Activated CD4-positive, alpha-beta T cell treated with anti-CD3 and anti-CD28 coated beads for 36 hours (primary cell): Measurements from ENCODE around the gene AAGAB. TPM values are rescaled to one million over a fixed set of nuclear protein-coding genes. Genes with fewer than 3 reads are reported as not detected.
A peak's percentile ranks its signal among the peaks of the same experiment; 100 is the strongest.

ENCODE experiments used
- ATAC-seq: fragments of 200-7000 bp; cut with Tn5 transposase; one replicate; pipeline ENCODE4 v1.10.0; 2021; ENCODE audit warnings: mild to moderate bottlenecking, moderate library complexity
- CTCF ChIA-PET: fragments of 350-600 bp; sonication (Branson Sonifier 250); formaldehyde crosslinking; loops from one replicate; lab custom pipeline; 2021; ENCODE audit warnings: antibody characterized with exemption; lab: Charles Lee
- POLR2A ChIA-PET: fragments of 350-600 bp; sonication (Branson Sonifier 250); formaldehyde crosslinking; loops from one replicate; lab custom pipeline; 2021; ENCODE audit warnings: antibody characterized with exemption, inconsistent platforms; lab: Charles Lee
- DNase-seq: peaks from one replicate; pipeline ENCODE4 v3.0.0-alpha.2; 2020
- H3K27ac Mint-ChIP-seq: one replicate; pipeline ENCODE4 v1.8.0; 2021; ENCODE audit warnings: mixed read lengths
- H3K27me3 Mint-ChIP-seq: one replicate; pipeline ENCODE4 v1.8.0; 2021; ENCODE audit warnings: mixed read lengths
- H3K36me3 Mint-ChIP-seq: one replicate; pipeline ENCODE4 v1.8.0; 2021; ENCODE audit warnings: low read depth, mixed read lengths
- H3K4me1 Mint-ChIP-seq: one replicate; pipeline ENCODE4 v1.8.0; 2021; ENCODE audit warnings: mixed read lengths
- H3K4me3 Mint-ChIP-seq: one replicate; pipeline ENCODE4 v1.8.0; 2021; ENCODE audit warnings: mild to moderate bottlenecking, moderate library complexity, mixed read lengths
- H3K9me3 Mint-ChIP-seq: one replicate; pipeline ENCODE4 v1.8.0; 2021; ENCODE audit warnings: low read depth, mixed read lengths
- intact Hi-C, 2 experiments: fragments of 100-400 bp; cut with DNase I in 1 of 2; cut with micrococcal nuclease in 1 of 2; formaldehyde crosslinking; loops; one replicate each; pipeline versions ENCODE4 v1.14.2 to v1.15.1; 2022 to 2024; cut with DNase I, micrococcal nuclease
- total RNA-seq, 2 experiments: library from RNA; stranded (reverse); gene quantifications; one replicate each; pipeline ENCODE4 v1.2.3, GENCODE V29; 2021

Gene AAGAB
- total RNA-seq, 2 experiments from 2014 or later, result 43.9 to 48.6 TPM

GRCh38 chr15:67196222-67196621, 58.2 kb downstream of the AAGAB start:
- Mint-ChIP-seq H3K27me3 (no peaks in the 10 kb centered on the region), H3K36me3 (peaks cover 55% of the 10 kb centered on the region), H3K4me3 (no peak overlapping the region), H3K9me3 (no peaks in the 10 kb centered on the region), H3K4me1 (peaks cover 10% of the 10 kb centered on the region), H3K27ac (peak overlapping the region; percentile 18)
- no peak for DNase-seq
- ATAC-seq, result no peak
- POLR2A ChIA-PET, result no interaction called here
- CTCF ChIA-PET, result interaction anchor here (0.6 kb wide), 1 partner anchor 11 kb away, joined by 3 read pairs; no protein-coding TSS in a partner anchor
- intact Hi-C loops, result loop anchor here in 1 of 2 experiments (10.0 kb wide), 1 partner anchor 251 kb away; no protein-coding TSS in a partner anchor

- DNase-seq, result no peak
- Mint-ChIP-seq H3K36me3 (peaks cover 52% of the 10 kb centered on the region), H3K9me3 (no peaks in the 10 kb centered on the region), H3K4me1 (peaks cover 10% of the 10 kb centered on the region), H3K27ac (peak overlapping the region; percentile 56), H3K27me3 (no peaks in the 10 kb centered on the region), H3K4me3 (no peak overlapping the region)
- ATAC-seq, result no peak
- POLR2A ChIA-PET, result no interaction called here
- CTCF ChIA-PET, result no interaction called here
- intact Hi-C loops, result loop anchor here in 1 of 2 experiments (10.0 kb wide), 1 partner anchor 251 kb away; no protein-coding TSS in a partner anchor
These were observed 59.2 kb downstream of the AAGAB start for GRCh38 chr15:67195305-67195704.

- H3K4me1 Mint-ChIP-seq, result peaks cover 10% of the 10 kb centered on the region
- H3K27me3 Mint-ChIP-seq, result no peaks in the 10 kb centered on the region
- H3K36me3 Mint-ChIP-seq, result peaks cover 50% of the 10 kb centered on the region
- ChIA-PET CTCF (no interaction called here), POLR2A (no interaction called here)
- ATAC-seq (no peak), DNase-seq (no peak)
- H3K27ac Mint-ChIP-seq, result peak overlapping the region; percentile 8
- intact Hi-C loops, result loop anchor here in 1 of 2 experiments (10.0 kb wide), 1 partner anchor 250 kb away; no protein-coding TSS in a partner anchor
- H3K9me3 Mint-ChIP-seq, result no peaks in the 10 kb centered on the region
- no peak overlapping the region for H3K4me3 Mint-ChIP-seq
These were observed 60.0 kb downstream of the AAGAB start for GRCh38 chr15:67194171-67195114.

- DNase-seq (no peak), ATAC-seq (no peak)
- CTCF ChIA-PET, result no interaction called here
- H3K27ac Mint-ChIP-seq, result peak overlapping the region; percentile 24
- POLR2A ChIA-PET, result no interaction called here
- H3K4me1 Mint-ChIP-seq, result peaks cover 6% of the 10 kb centered on the region
- H3K9me3 Mint-ChIP-seq, result no peaks in the 10 kb centered on the region
- no peaks in the 10 kb centered on the region for H3K27me3 Mint-ChIP-seq
- H3K4me3 Mint-ChIP-seq, result no peak overlapping the region
- H3K36me3 Mint-ChIP-seq, result peaks cover 55% of the 10 kb centered on the region
- intact Hi-C loops, result loop anchor here in 1 of 2 experiments (10.0 kb wide), 1 partner anchor 249 kb away; no protein-coding TSS in a partner anchor
These were observed 61.1 kb downstream of the AAGAB start for GRCh38 chr15:67193223-67193990.

GRCh38 chr15:67192185-67192820, 62.2 kb downstream of the AAGAB start:
- no peak for DNase-seq
- peak overlapping the region; percentile 45 for H3K27ac Mint-ChIP-seq
- H3K4me3 Mint-ChIP-seq, result no peak overlapping the region
- no peaks in the 10 kb centered on the region for H3K9me3 Mint-ChIP-seq
- no peaks in the 10 kb centered on the region for H3K4me1 Mint-ChIP-seq
- POLR2A ChIA-PET, result no interaction called here
- intact Hi-C loops, result loop anchor here in 1 of 2 experiments (10.0 kb wide), 1 partner anchor 248 kb away; no protein-coding TSS in a partner anchor
- ATAC-seq, result peak; percentile 53
- peaks cover 53% of the 10 kb centered on the region for H3K36me3 Mint-ChIP-seq
- CTCF ChIA-PET, result interaction anchor here (0.6 kb wide), 1 partner anchor 52 kb away, joined by 3 read pairs; no protein-coding TSS in a partner anchor
- H3K27me3 Mint-ChIP-seq, result no peaks in the 10 kb centered on the region

- CTCF ChIA-PET, result interaction anchor here (0.9 to 1.3 kb wide), 2 partner anchors 9 to 14 kb away, joined by 3 read pairs; no protein-coding TSS in a partner anchor
- H3K4me1 Mint-ChIP-seq, result no peaks in the 10 kb centered on the region
- no peak for DNase-seq
- no peaks in the 10 kb centered on the region for H3K27me3 Mint-ChIP-seq
- H3K36me3 Mint-ChIP-seq, result peaks cover 47% of the 10 kb centered on the region
- POLR2A ChIA-PET, result no interaction called here
- intact Hi-C loops, result loop anchor here in 1 of 2 experiments (10.0 kb wide), 1 partner anchor 246 kb away; no protein-coding TSS in a partner anchor
- ATAC-seq, result no peak
- H3K9me3 Mint-ChIP-seq, result no peaks in the 10 kb centered on the region
- no peak overlapping the region for H3K27ac Mint-ChIP-seq
- no peak overlapping the region for H3K4me3 Mint-ChIP-seq
These were observed 63.6 kb downstream of the AAGAB start for GRCh38 chr15:67190813-67191212.

- ChIA-PET POLR2A (no interaction called here), CTCF (interaction anchor here (0.9 to 1.3 kb wide), 2 partner anchors 10 to 14 kb away, joined by 3 read pairs; no protein-coding TSS in a partner anchor)
- ATAC-seq, result no peak
- intact Hi-C loops, result loop anchor here in 1 of 2 experiments (10.0 kb wide), 1 partner anchor 246 kb away; no protein-coding TSS in a partner anchor
- H3K4me3 Mint-ChIP-seq, result no peak overlapping the region
- peaks cover 47% of the 10 kb centered on the region for H3K36me3 Mint-ChIP-seq
- H3K27me3 Mint-ChIP-seq, result no peaks in the 10 kb centered on the region
- no peak for DNase-seq
- H3K27ac Mint-ChIP-seq, result no peak overlapping the region
- no peaks in the 10 kb centered on the region for H3K9me3 Mint-ChIP-seq
- H3K4me1 Mint-ChIP-seq, result peaks cover 4% of the 10 kb centered on the region
These were observed 64.1 kb downstream of the AAGAB start for GRCh38 chr15:67190326-67190725.

- H3K36me3 Mint-ChIP-seq, result peaks cover 45% of the 10 kb centered on the region
- DNase-seq, result no peak
- ATAC-seq, result no peak
- peaks cover 7% of the 10 kb centered on the region for H3K4me1 Mint-ChIP-seq
- no peak overlapping the region for H3K4me3 Mint-ChIP-seq
- intact Hi-C loops, result loop anchor here in 1 of 2 experiments (10.0 kb wide), 1 partner anchor 245 kb away; no protein-coding TSS in a partner anchor
- CTCF ChIA-PET, result no interaction called here
- POLR2A ChIA-PET, result no interaction called here
- no peaks in the 10 kb centered on the region for H3K9me3 Mint-ChIP-seq
- no peak overlapping the region for H3K27ac Mint-ChIP-seq
- no peaks in the 10 kb centered on the region for H3K27me3 Mint-ChIP-seq
These were observed 65.0 kb downstream of the AAGAB start for GRCh38 chr15:67189326-67190051.

- Mint-ChIP-seq H3K9me3 (no peaks in the 10 kb centered on the region), H3K27ac (peak overlapping the region; percentile 78), H3K4me3 (no peak overlapping the region), H3K27me3 (no peaks in the 10 kb centered on the region), H3K36me3 (peaks cover 42% of the 10 kb centered on the region), H3K4me1 (peaks cover 7% of the 10 kb centered on the region)
- ChIA-PET CTCF (interaction anchor here (0.9 kb wide), 1 partner anchor 13 kb away, joined by 3 read pairs; no protein-coding TSS in a partner anchor), POLR2A (interaction anchor here (0.6 kb wide), 1 partner anchor 66 kb away, joined by 3 read pairs; no protein-coding TSS in a partner anchor)
- DNase-seq (no peak), ATAC-seq (no peak)
- intact Hi-C loops, result no loop called here
These were observed 65.8 kb downstream of the AAGAB start for GRCh38 chr15:67188551-67189218.
